ENCODE data around the gene NR4A3. TPM values are rescaled to one million over a fixed set of nuclear protein-coding genes. Genes with fewer than 3 reads are reported as not detected.

The NR4A3 gene
- total RNA-seq, 1 experiment from 2014 or later: 0.86 TPM

DNA sequence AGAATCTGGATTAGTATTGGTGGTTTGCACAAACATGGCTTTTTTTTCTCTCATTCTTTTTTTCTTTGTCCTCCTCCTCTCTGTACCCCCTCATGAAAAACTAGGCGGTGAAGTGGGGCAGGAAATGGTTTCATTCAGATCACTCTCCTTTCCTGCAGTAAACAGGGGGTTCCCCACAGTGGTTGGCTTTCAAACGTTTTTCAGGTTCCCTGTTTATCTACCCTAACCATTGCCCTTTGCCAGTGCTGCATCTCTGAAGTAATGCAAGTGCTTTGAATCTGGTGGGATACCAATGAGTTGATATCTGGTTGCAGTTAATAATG lies 29.8 kb downstream of the NR4A3 start:
- Histone ChIP-seq H3K4me2 (ENCODE audit: low read length) (no peak overlapping the region), H3K27me3 (ENCODE audit: insufficient read depth, low read length) (no peaks in the 10 kb centered on the region), H3K36me3 (ENCODE audit: control insufficient read depth in 1 of 2, insufficient read depth in 2 of 2, low read length in 2 of 2) (no peaks in the 10 kb centered on the region), H3K79me2 (ENCODE audit: insufficient read depth, low read length) (no peaks in the 10 kb centered on the region), H3K4me1 (ENCODE audit: control insufficient read depth in 1 of 2, insufficient read depth in 2 of 2, low read length in 2 of 2) (no peaks in the 10 kb centered on the region), H3K4me3 (replicated peaks in 1 of 2; ENCODE audit: low read depth in 1 of 2, low read length in 2 of 2) (no peak overlapping the region), H4K20me1 (ENCODE audit: insufficient read depth) (no peaks in the 10 kb centered on the region), H3K9me2 (ENCODE audit: insufficient read depth) (no peaks in the 10 kb centered on the region), H2AFZ (ENCODE audit: low read depth, low read length, poor library complexity, severe bottlenecking) (no peak overlapping the region), H3K9ac (ENCODE audit: low read length) (no peak overlapping the region), H3K27ac (ENCODE audit: low read depth, low read length) (no peak overlapping the region), H3K9me3 (ENCODE audit: control insufficient read depth in 1 of 2, insufficient read depth in 1 of 2, low read depth in 1 of 2, low read length in 2 of 2) (no peaks in the 10 kb centered on the region)
- intact Hi-C loops (cut with micrococcal nuclease): no loop called here
- DNase-seq (ENCODE audit: low read depth, low spot score) (no peak), ATAC-seq (no peak)
- no peak for TF ChIP-seq RAD21 (IDR thresholded peaks at IDR 0.05; ENCODE audit: low read depth)
- TF ChIP-seq CBX3 (IDR thresholded peaks at IDR 0.05; ENCODE audit: low read depth): no peak
- no peak for TF ChIP-seq ELF1 (IDR thresholded peaks at IDR 0.05; ENCODE audit: borderline replicate concordance, low read depth)
- TF ChIP-seq ZNF274 (IDR thresholded peaks at IDR 0.05; ENCODE audit: low read depth, low read length): no peak
- no peak for TF ChIP-seq POLR2AphosphoS5 (IDR thresholded peaks at IDR 0.05; ENCODE audit: low read depth, low read length)
- TF ChIP-seq POLR2A (IDR thresholded peaks at IDR 0.05; ENCODE audit: borderline replicate concordance, extremely low read depth, insufficient read depth, insufficient read length): no peak
- no TSS peak for BruUV-seq (replicated peaks)
- ChIA-PET CTCF (no interaction called here), RAD21 (ENCODE audit: low non-redundant PET in 1 of 2, low total read pairs in 2 of 2, uncharacterized antibody in 2 of 2, unreplicated experiment in 2 of 2) (no interaction called here), POLR2A (no interaction called here)

DNA sequence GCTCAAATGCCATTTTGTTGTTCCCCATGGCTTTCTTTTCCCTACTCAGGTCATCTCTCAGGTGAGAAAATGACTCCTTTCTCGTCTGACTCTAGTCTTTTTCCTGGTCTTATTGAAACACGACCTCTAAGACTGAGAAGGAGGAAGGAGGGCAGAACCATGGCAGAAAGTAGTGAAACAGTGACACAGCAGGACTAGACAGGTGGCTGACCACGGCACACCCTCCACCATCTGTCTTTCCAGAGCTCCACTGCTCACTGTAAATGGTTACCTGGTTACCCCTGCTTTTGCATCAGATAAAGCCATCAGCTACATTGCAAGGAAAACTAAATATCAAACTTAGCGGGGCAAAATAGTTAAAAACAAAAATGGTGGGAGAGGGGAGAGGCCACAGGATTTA lies 30.9 kb downstream of the NR4A3 start:
- no peak overlapping the region for H3K4me2 ChIP-seq (ENCODE audit: low read length)
- no peak overlapping the region for H3K27ac ChIP-seq (ENCODE audit: low read depth, low read length)
- intact Hi-C loops (cut with micrococcal nuclease): no loop called here
- no peak overlapping the region for H2AFZ ChIP-seq (ENCODE audit: low read depth, low read length, poor library complexity, severe bottlenecking)
- ATAC-seq: no peak
- no peaks in the 10 kb centered on the region for H4K20me1 ChIP-seq (ENCODE audit: insufficient read depth)
- no peaks in the 10 kb centered on the region for H3K9me3 ChIP-seq (ENCODE audit: control insufficient read depth in 1 of 2, insufficient read depth in 1 of 2, low read depth in 1 of 2, low read length in 2 of 2)
- no peaks in the 10 kb centered on the region for H3K9me2 ChIP-seq (ENCODE audit: insufficient read depth)
- no peaks in the 10 kb centered on the region for H3K79me2 ChIP-seq (ENCODE audit: insufficient read depth, low read length)
- RAD21 ChIA-PET (ENCODE audit: low non-redundant PET in 1 of 2, low total read pairs in 2 of 2, uncharacterized antibody in 2 of 2, unreplicated experiment in 2 of 2): interaction anchor here in 1 of 2 experiments (0.6 kb wide), 1 partner anchor 9 kb away, joined by 4 read pairs; no protein-coding TSS in a partner anchor
- POLR2A ChIA-PET: no interaction called here
- no peaks in the 10 kb centered on the region for H3K36me3 ChIP-seq (ENCODE audit: control insufficient read depth in 1 of 2, insufficient read depth in 2 of 2, low read length in 2 of 2)
- H3K4me1 ChIP-seq (ENCODE audit: control insufficient read depth in 1 of 2, insufficient read depth in 2 of 2, low read length in 2 of 2): no peaks in the 10 kb centered on the region
- H3K9ac ChIP-seq (ENCODE audit: low read length): no peak overlapping the region
- no TSS peak for BruUV-seq (replicated peaks)
- CTCF ChIA-PET: no interaction called here
- no peak for DNase-seq (ENCODE audit: low read depth, low spot score)
- H3K27me3 ChIP-seq (ENCODE audit: insufficient read depth, low read length): no peaks in the 10 kb centered on the region
- H3K4me3 ChIP-seq (replicated peaks in 1 of 2; ENCODE audit: low read depth in 1 of 2, low read length in 2 of 2): no peak overlapping the region
- TF ChIP-seq TCF7L2 (IDR thresholded peaks at IDR 0.05; ENCODE audit: borderline replicate concordance, extremely low read depth, insufficient read depth, insufficient read length) (no peak), SP1 (IDR thresholded peaks at IDR 0.05; ENCODE audit: low read depth) (no peak), CEBPB (IDR thresholded peaks at IDR 0.05; ENCODE audit: low read depth) (no peak), ZFX (IDR thresholded peaks at IDR 0.05) (no peak), CBX3 (IDR thresholded peaks at IDR 0.05; ENCODE audit: low read depth) (no peak), EZH2phosphoT487 (IDR thresholded peaks at IDR 0.05; ENCODE audit: borderline replicate concordance) (no peak), YY1 (IDR thresholded peaks at IDR 0.05; ENCODE audit: extremely low read depth, insufficient replicate concordance, low read depth, low read length) (no peak), ZNF274 (IDR thresholded peaks at IDR 0.05; ENCODE audit: low read depth, low read length) (no peak), POLR2AphosphoS5 (IDR thresholded peaks at IDR 0.05; ENCODE audit: low read depth, low read length) (no peak), ELF1 (IDR thresholded peaks at IDR 0.05; ENCODE audit: borderline replicate concordance, low read depth) (no peak), SRF (IDR thresholded peaks at IDR 0.05; ENCODE audit: low read depth) (no peak), JUND (IDR thresholded peaks at IDR 0.05) (no peak), RAD21 (IDR thresholded peaks at IDR 0.05; ENCODE audit: low read depth) (no peak)
- TF ChIP-seq, protein P1, sequence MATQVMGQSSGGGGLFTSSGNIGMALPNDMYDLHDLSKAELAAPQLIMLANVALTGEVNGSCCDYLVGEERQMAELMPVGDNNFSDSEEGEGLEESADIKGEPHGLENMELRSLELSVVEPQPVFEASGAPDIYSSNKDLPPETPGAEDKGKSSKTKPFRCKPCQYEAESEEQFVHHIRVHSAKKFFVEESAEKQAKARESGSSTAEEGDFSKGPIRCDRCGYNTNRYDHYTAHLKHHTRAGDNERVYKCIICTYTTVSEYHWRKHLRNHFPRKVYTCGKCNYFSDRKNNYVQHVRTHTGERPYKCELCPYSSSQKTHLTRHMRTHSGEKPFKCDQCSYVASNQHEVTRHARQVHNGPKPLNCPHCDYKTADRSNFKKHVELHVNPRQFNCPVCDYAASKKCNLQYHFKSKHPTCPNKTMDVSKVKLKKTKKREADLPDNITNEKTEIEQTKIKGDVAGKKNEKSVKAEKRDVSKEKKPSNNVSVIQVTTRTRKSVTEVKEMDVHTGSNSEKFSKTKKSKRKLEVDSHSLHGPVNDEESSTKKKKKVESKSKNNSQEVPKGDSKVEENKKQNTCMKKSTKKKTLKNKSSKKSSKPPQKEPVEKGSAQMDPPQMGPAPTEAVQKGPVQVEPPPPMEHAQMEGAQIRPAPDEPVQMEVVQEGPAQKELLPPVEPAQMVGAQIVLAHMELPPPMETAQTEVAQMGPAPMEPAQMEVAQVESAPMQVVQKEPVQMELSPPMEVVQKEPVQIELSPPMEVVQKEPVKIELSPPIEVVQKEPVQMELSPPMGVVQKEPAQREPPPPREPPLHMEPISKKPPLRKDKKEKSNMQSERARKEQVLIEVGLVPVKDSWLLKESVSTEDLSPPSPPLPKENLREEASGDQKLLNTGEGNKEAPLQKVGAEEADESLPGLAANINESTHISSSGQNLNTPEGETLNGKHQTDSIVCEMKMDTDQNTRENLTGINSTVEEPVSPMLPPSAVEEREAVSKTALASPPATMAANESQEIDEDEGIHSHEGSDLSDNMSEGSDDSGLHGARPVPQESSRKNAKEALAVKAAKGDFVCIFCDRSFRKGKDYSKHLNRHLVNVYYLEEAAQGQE (IDR thresholded peaks at IDR 0.05; ENCODE audit: low read depth): no peak
- TF ChIP-seq, protein P2, sequence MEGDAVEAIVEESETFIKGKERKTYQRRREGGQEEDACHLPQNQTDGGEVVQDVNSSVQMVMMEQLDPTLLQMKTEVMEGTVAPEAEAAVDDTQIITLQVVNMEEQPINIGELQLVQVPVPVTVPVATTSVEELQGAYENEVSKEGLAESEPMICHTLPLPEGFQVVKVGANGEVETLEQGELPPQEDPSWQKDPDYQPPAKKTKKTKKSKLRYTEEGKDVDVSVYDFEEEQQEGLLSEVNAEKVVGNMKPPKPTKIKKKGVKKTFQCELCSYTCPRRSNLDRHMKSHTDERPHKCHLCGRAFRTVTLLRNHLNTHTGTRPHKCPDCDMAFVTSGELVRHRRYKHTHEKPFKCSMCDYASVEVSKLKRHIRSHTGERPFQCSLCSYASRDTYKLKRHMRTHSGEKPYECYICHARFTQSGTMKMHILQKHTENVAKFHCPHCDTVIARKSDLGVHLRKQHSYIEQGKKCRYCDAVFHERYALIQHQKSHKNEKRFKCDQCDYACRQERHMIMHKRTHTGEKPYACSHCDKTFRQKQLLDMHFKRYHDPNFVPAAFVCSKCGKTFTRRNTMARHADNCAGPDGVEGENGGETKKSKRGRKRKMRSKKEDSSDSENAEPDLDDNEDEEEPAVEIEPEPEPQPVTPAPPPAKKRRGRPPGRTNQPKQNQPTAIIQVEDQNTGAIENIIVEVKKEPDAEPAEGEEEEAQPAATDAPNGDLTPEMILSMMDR (IDR thresholded peaks at IDR 0.05 in 2 of 3, conservative IDR thresholded peaks at IDR 0.05 in 1 of 3; ENCODE audit: borderline replicate concordance in 1 of 3, insufficient read depth in 1 of 3, low read depth in 2 of 3, low read length in 2 of 3): no peak
- TF ChIP-seq, protein P3, sequence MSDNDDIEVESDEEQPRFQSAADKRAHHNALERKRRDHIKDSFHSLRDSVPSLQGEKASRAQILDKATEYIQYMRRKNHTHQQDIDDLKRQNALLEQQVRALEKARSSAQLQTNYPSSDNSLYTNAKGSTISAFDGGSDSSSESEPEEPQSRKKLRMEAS (IDR thresholded peaks at IDR 0.05): no peak

All from HCT116 (cell line).